HepG2 (cell line): Measurements from ENCODE around the gene ZNF48. TPM values are rescaled to one million over a fixed set of nuclear protein-coding genes. Genes with fewer than 3 reads are reported as not detected.
A peak's percentile ranks its signal among the peaks of the same experiment; 100 is the strongest.

Experiments
- GLI4 ChIP-seq: sonication (generic); formaldehyde crosslinking; IDR thresholded peaks from 2 replicates; pipeline ENCODE4 v1.5.1; 2020; ENCODE audit warnings: missing genetic modification reagents, mild to moderate bottlenecking, moderate library complexity, borderline replicate concordance
- HMGA1 ChIP-seq: sonication (generic); formaldehyde crosslinking; conservative IDR thresholded peaks from 2 replicates; pipeline ENCODE4 v1.4.0; 2020; ENCODE audit warnings: missing genetic modification reagents
- HOXA5 ChIP-seq: sonication (generic); formaldehyde crosslinking; IDR thresholded peaks from 2 replicates; pipeline ENCODE4 v1.4.0; 2020; ENCODE audit warnings: missing genetic modification reagents
- KLF12 ChIP-seq: sonication (generic); formaldehyde crosslinking; IDR thresholded peaks from 2 replicates; pipeline ENCODE4 v1.4.0; 2020; ENCODE audit warnings: missing genetic modification reagents, borderline replicate concordance
- LBX2 ChIP-seq: sonication (generic); formaldehyde crosslinking; IDR thresholded peaks from 2 replicates; pipeline ENCODE4 v1.5.0; 2020; ENCODE audit warnings: missing genetic modification reagents, mild to moderate bottlenecking, borderline replicate concordance
- SALL2 ChIP-seq: sonication (generic); formaldehyde crosslinking; IDR thresholded peaks from 2 replicates; pipeline ENCODE4 v1.8.1; 2023; ENCODE audit warnings: mild to moderate bottlenecking, missing genetic modification reagents, inconsistent platforms
- YEATS4 ChIP-seq: sonication (generic); formaldehyde crosslinking; IDR thresholded peaks from 2 replicates; pipeline ENCODE4 v1.4.0; 2020; ENCODE audit warnings: missing genetic modification reagents, borderline replicate concordance
- ZNF354B ChIP-seq: sonication (generic); formaldehyde crosslinking; IDR thresholded peaks from 2 replicates; pipeline ENCODE4 v1.8.0; 2022; ENCODE audit warnings: mild to moderate bottlenecking, missing genetic modification reagents
- ZNF414 ChIP-seq: sonication (generic); formaldehyde crosslinking; IDR thresholded peaks from 2 replicates; pipeline ENCODE4 v1.5.0; 2020; ENCODE audit warnings: missing genetic modification reagents
- ZNF451 ChIP-seq: sonication (generic); formaldehyde crosslinking; IDR thresholded peaks from 2 replicates; pipeline ENCODE4 v1.5.0; 2020; ENCODE audit warnings: mild to moderate bottlenecking, missing genetic modification reagents
- ZNF629 ChIP-seq: sonication (generic); formaldehyde crosslinking; conservative IDR thresholded peaks from 2 replicates; pipeline ENCODE4 v1.5.0; 2020; ENCODE audit warnings: missing genetic modification reagents
- ZNF660 ChIP-seq: sonication (generic); formaldehyde crosslinking; IDR thresholded peaks from 2 replicates; pipeline ENCODE4 v1.5.1; 2020; ENCODE audit warnings: mild to moderate bottlenecking, low read depth, missing genetic modification reagents, borderline replicate concordance
- ZNF891 ChIP-seq: sonication (generic); formaldehyde crosslinking; IDR thresholded peaks from 2 replicates; pipeline ENCODE4 v1.5.0; 2020; ENCODE audit warnings: mild to moderate bottlenecking, missing genetic modification reagents
- polyA plus RNA-seq, 8 experiments: library from polyadenylated mRNA; depleted of rRNA in 3 of 8; stranded (reverse) in 7 of 8; unstranded in 1 of 8; fragments of >200 nt; fragmentation: Illumina TruSeq in 4 of 8; extraction: Trizol in 4 of 8; gene quantifications; 2 replicates each; pipeline versions ENCODE4 v1.2.1 to v1.2.3, GENCODE V29; 2011 to 2016; ENCODE audit warnings: low read depth in 4 of 8, missing spikeins in 1 of 8, mixed read lengths in 1 of 8; ENCODE audit not compliant: insufficient read depth in 1 of 8
- total RNA-seq, 5 experiments: library from RNA; depleted of rRNA; stranded (reverse); fragments of >200 nt; fragmentation: Illumina TruSeq; extraction: Trizol; gene quantifications; 2 replicates each; pipeline ENCODE4 v1.2.3, GENCODE V29; 2016; ENCODE audit warnings: low read depth in 1 of 5
- TF ChIP-seq, protein P1 (sequence below): sonication (generic); formaldehyde crosslinking; IDR thresholded peaks from 2 replicates; pipeline ENCODE4 v1.5.1; 2020; ENCODE audit warnings: mild to moderate bottlenecking, missing genetic modification reagents, moderate library complexity
- TF ChIP-seq, protein P2 (sequence below): sonication (generic); formaldehyde crosslinking; IDR thresholded peaks from 2 replicates; pipeline ENCODE4 v1.5.1; 2020; ENCODE audit warnings: missing genetic modification reagents, mild to moderate bottlenecking, borderline replicate concordance
- TF ChIP-seq, protein P3 (sequence below): sonication (generic); formaldehyde crosslinking; IDR thresholded peaks from 2 replicates; pipeline ENCODE4 v1.4.0; 2020; ENCODE audit warnings: missing genetic modification reagents

The ZNF48 gene
- total and polyA plus RNA-seq, 2 of the 13 experiments (the other 11 are each of a cell fraction or from before 2014, with no cell fraction given) = 9.9 to 12.3 TPM

DNA sequence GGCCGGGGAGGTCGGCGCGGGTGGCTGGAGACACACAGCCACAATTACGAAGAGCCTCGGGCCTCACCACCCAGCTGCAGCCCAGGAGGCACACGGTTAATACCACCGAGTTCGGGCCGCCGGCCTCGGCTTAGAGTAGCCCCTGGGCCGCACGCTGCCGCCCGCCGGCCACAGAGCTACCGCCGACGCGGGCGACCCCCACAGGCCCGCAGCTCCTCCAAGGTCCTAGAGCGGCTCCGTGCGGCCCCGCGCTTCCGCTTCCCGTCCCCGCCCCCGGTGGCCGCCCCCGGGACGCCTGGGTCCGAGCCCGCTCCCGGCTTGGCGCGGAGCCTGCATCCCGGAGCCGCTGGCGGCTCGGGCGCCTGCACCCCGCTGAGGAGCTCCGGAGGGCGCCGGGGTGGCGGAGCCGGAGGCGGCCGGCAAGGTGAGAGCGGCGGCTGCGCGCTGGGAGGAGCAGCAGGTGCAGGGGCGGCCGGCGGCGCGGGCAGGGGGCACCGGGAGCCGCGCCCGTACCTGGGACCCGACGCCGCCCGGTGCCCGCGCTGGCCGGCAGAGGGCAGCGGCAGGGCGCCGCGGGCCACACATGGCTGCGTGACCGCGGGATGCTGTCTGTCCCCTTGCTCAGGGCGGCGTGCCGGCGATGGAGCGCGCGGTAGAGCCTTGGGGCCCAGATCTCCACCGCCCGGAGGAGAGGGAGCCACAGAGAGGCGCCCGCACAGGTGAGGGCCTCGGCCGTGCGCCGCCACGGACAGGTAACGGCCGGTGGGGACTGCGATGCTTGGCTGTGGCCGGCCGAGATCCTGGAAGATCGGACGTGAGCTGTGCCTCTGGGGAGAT lies at the start of gene ZNF48 (continued):
- peak; percentile 93 for TF ChIP-seq KLF12 (CRISPR knock-in tag)
- TF ChIP-seq ZNF891 (CRISPR knock-in tag) = peak; percentile 92
- TF ChIP-seq ZNF451 (CRISPR knock-in tag) = no peak
- TF ChIP-seq, protein P1, sequence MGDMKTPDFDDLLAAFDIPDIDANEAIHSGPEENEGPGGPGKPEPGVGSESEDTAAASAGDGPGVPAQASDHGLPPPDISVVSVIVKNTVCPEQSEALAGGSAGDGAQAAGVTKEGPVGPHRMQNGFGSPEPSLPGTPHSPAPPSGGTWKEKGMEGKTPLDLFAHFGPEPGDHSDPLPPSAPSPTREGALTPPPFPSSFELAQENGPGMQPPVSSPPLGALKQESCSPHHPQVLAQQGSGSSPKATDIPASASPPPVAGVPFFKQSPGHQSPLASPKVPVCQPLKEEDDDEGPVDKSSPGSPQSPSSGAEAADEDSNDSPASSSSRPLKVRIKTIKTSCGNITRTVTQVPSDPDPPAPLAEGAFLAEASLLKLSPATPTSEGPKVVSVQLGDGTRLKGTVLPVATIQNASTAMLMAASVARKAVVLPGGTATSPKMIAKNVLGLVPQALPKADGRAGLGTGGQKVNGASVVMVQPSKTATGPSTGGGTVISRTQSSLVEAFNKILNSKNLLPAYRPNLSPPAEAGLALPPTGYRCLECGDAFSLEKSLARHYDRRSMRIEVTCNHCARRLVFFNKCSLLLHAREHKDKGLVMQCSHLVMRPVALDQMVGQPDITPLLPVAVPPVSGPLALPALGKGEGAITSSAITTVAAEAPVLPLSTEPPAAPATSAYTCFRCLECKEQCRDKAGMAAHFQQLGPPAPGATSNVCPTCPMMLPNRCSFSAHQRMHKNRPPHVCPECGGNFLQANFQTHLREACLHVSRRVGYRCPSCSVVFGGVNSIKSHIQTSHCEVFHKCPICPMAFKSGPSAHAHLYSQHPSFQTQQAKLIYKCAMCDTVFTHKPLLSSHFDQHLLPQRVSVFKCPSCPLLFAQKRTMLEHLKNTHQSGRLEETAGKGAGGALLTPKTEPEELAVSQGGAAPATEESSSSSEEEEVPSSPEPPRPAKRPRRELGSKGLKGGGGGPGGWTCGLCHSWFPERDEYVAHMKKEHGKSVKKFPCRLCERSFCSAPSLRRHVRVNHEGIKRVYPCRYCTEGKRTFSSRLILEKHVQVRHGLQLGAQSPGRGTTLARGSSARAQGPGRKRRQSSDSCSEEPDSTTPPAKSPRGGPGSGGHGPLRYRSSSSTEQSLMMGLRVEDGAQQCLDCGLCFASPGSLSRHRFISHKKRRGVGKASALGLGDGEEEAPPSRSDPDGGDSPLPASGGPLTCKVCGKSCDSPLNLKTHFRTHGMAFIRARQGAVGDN = peak; percentile 87
- no peak; the same call in 1 of the 2 replicates for TF ChIP-seq ZNF629 (CRISPR knock-in tag)
- TF ChIP-seq ZNF660 (CRISPR knock-in tag) = no peak
- TF ChIP-seq SALL2 (CRISPR knock-in tag) = peak; percentile 92
- TF ChIP-seq YEATS4 (CRISPR knock-in tag) = peak; percentile 80
- no peak for TF ChIP-seq LBX2 (CRISPR knock-in tag)
- TF ChIP-seq, protein P2, sequence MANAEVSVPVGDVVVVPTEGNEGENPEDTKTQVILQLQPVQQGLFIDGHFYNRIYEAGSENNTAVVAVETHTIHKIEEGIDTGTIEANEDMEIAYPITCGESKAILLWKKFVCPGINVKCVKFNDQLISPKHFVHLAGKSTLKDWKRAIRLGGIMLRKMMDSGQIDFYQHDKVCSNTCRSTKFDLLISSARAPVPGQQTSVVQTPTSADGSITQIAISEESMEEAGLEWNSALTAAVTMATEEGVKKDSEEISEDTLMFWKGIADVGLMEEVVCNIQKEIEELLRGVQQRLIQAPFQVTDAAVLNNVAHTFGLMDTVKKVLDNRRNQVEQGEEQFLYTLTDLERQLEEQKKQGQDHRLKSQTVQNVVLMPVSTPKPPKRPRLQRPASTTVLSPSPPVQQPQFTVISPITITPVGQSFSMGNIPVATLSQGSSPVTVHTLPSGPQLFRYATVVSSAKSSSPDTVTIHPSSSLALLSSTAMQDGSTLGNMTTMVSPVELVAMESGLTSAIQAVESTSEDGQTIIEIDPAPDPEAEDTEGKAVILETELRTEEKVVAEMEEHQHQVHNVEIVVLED (CRISPR knock-in tag) = peak; percentile 90
- TF ChIP-seq ZNF414 (CRISPR knock-in tag) = peak; percentile 94
- no peak for TF ChIP-seq HMGA1
- TF ChIP-seq, protein P3, sequence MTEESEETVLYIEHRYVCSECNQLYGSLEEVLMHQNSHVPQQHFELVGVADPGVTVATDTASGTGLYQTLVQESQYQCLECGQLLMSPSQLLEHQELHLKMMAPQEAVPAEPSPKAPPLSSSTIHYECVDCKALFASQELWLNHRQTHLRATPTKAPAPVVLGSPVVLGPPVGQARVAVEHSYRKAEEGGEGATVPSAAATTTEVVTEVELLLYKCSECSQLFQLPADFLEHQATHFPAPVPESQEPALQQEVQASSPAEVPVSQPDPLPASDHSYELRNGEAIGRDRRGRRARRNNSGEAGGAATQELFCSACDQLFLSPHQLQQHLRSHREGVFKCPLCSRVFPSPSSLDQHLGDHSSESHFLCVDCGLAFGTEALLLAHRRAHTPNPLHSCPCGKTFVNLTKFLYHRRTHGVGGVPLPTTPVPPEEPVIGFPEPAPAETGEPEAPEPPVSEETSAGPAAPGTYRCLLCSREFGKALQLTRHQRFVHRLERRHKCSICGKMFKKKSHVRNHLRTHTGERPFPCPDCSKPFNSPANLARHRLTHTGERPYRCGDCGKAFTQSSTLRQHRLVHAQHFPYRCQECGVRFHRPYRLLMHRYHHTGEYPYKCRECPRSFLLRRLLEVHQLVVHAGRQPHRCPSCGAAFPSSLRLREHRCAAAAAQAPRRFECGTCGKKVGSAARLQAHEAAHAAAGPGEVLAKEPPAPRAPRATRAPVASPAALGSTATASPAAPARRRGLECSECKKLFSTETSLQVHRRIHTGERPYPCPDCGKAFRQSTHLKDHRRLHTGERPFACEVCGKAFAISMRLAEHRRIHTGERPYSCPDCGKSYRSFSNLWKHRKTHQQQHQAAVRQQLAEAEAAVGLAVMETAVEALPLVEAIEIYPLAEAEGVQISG (CRISPR knock-in tag) = peak; percentile 99
- TF ChIP-seq HOXA5 (CRISPR knock-in tag) = peak; percentile 63; the same call in 1 of the 2 replicates
- TF ChIP-seq GLI4 (CRISPR knock-in tag) = no peak
- no peak; the same call in 1 of the 2 replicates for TF ChIP-seq ZNF354B (CRISPR knock-in tag)
